Esophagus muscularis mucosa (tissue), 4 donors: Measurements from ENCODE around the gene UPK1B.

Source experiments
- CTCF ChIP-seq, 3 experiments: fragments of 200-600 bp in 2 of 3; fragments of 450-650 bp in 1 of 3; sonication (generic) in 2 of 3; IDR thresholded peaks; one replicate each; pipeline ENCODE4 v1.5.1; 2017 to 2019; ENCODE audit warnings: antibody characterized with exemption in 3 of 3, mild to moderate bottlenecking in 2 of 3, moderate library complexity in 1 of 3
- EP300 ChIP-seq: sonication (generic); formaldehyde crosslinking; IDR thresholded peaks from one replicate; pipeline ENCODE4 v1.6.1; 2017; ENCODE audit warnings: antibody characterized with exemption
- POLR2A ChIP-seq: fragments of 450-650 bp; IDR thresholded peaks from one replicate; pipeline ENCODE4 v1.6.1; 2017; ENCODE audit warnings: antibody characterized with exemption, moderate library complexity, mild to moderate bottlenecking, low read depth
- POLR2AphosphoS5 ChIP-seq, 2 donors: sonication (generic); formaldehyde crosslinking; IDR thresholded peaks; one replicate each; pipeline ENCODE4 v1.6.1; 2017; ENCODE audit warnings: antibody characterized with exemption in 2 of 2

- no peak for TF ChIP-seq CTCF (IDR thresholded peaks at IDR 0.05)
- TF ChIP-seq POLR2A: no peak
- TF ChIP-seq POLR2AphosphoS5 (IDR thresholded peaks at IDR 0.05): no peak
- no peak for TF ChIP-seq EP300
These were observed 34.1 kb downstream of the UPK1B start for GRCh38 chr3:119207512-119207875.
